GM13976 (cell line): ENCODE results near the gene DPCD.

Source experiments
- DNase-seq: peaks from one replicate; pipeline ENCODE4 v3.0.0; 2012; ENCODE audit warnings: low spot score
- in situ Hi-C: fragments of 300-500 bp; cut with MboI; formaldehyde crosslinking; loops from one replicate; pipeline ENCODE4 v1.12.0; 2022; ENCODE audit warnings: low sequenced_read_pairs, mixed read lengths, inconsistent platforms; ENCODE audit not compliant: unreplicated experiment
- TF ChIP-seq, protein P1 (sequence below): IDR thresholded peaks from 2 replicates; pipeline ENCODE4 v1.5.1; 2012; ENCODE audit warnings: borderline replicate concordance, mild to moderate bottlenecking; ENCODE audit not compliant: insufficient read depth; ENCODE audit errors: extremely low read depth, missing control alignments, control extremely low read depth

The DPCD gene

GRCh38 chr10:101566333-101567164 lies 21.6 kb upstream of the DPCD start:
- in situ Hi-C loops = loop anchor here (25.0 kb wide), 2 partner anchors 254 to 354 kb away; no protein-coding TSS in a partner anchor
- DNase-seq = peak; percentile 72
- TF ChIP-seq, protein P1, sequence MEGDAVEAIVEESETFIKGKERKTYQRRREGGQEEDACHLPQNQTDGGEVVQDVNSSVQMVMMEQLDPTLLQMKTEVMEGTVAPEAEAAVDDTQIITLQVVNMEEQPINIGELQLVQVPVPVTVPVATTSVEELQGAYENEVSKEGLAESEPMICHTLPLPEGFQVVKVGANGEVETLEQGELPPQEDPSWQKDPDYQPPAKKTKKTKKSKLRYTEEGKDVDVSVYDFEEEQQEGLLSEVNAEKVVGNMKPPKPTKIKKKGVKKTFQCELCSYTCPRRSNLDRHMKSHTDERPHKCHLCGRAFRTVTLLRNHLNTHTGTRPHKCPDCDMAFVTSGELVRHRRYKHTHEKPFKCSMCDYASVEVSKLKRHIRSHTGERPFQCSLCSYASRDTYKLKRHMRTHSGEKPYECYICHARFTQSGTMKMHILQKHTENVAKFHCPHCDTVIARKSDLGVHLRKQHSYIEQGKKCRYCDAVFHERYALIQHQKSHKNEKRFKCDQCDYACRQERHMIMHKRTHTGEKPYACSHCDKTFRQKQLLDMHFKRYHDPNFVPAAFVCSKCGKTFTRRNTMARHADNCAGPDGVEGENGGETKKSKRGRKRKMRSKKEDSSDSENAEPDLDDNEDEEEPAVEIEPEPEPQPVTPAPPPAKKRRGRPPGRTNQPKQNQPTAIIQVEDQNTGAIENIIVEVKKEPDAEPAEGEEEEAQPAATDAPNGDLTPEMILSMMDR = no peak

DNA sequence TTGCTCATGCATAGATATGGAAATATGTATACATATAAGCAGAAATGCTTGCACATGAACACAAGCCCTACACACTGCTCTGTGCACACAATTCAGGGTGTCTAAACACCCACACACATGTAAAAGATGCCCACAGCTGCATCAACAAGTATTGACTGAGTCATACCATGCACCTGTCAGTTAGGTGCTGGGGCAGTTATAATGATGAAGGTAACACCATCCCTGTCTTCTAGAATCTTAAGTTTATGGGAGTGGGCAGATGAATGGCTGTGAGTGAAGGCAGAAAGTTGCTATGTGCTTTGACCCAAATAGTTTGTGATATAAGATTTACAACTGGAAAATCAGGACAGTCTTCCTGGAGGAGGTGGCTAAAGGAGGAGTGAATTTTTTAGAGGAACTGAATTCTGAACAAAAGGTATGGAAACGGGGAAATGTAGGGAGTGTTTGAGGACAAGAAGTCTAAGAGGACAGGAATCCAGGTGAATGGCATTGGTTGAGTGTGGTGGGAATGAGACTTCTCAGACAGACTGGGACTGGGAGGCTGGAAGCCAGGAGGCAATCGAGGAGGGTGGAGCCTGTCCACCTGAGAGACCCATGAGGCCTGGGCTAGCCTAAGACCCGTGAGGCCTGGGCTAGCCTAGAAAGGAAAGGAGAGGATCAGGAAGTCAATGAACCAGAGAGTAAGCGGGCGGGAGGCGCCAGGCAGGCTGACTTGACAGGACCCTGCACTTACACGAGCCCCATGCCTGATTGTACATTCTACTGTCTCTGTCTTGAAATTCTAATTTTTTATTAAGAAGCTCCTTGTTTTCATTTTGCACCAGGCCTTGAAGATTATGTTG lies 20.7 kb upstream of the DPCD start:
- TF ChIP-seq, protein P1 = no peak
- DNase-seq = no peak
- in situ Hi-C loops = loop anchor here (25.0 kb wide), 2 partner anchors 255 to 355 kb away; no protein-coding TSS in a partner anchor

- TF ChIP-seq, protein P1 = no peak
- DNase-seq = no peak
- in situ Hi-C loops = loop anchor here (25.0 kb wide), 2 partner anchors 256 to 356 kb away; no protein-coding TSS in a partner anchor
These were observed 19.9 kb upstream of the DPCD start for GRCh38 chr10:101568054-101568745.

GRCh38 chr10:101569323-101569621 lies 18.8 kb upstream of the DPCD start:
- no peak for DNase-seq
- TF ChIP-seq, protein P1 = no peak
- in situ Hi-C loops = loop anchor here (25.0 kb wide), 2 partner anchors 257 to 357 kb away; no protein-coding TSS in a partner anchor

DNA sequence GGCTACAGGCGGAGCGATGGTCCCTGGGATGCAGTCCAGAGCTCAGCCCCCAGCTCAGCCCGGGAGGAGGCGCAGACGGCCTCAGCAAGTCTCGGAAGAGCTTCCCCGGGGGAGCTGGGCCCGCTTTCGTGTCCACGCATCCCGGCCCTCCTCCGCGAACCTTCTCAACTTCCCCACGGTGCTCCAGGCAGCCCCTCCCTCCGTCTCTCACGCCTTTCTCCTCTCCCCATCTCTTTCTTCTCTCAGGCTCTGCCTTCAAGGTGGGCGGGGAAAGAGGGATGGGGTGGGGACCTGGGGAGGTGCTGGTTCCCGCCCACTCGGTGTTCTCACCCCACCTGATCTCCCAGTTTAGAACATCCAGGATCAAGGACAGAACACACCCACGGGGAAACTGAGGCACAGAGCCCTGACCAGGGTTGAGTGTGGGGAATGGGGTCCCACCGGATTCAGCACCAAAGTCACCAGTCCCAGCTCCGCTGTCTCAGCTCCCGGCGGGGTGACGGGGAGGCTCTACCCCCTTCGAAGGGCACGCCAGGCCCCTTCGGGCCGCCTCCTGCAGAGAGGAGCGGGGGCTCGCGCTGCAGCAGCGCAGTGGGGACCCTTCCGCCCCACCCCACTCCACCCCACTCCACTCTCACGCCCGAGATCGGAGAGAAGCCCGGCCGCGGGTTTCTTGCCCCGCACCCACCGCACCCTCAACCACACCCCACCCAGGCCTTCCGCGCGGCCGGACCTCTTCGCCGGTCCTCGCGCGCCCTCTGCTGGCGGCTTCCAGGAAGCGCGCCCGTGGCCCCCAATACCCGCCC lies 18.3 kb upstream of the DPCD start:
- in situ Hi-C loops = loop anchor here (25.0 kb wide), 2 partner anchors 258 to 358 kb away; no protein-coding TSS in a partner anchor
- DNase-seq = peak; percentile 94
- TF ChIP-seq, protein P1 = peak; percentile 89
